Upper lobe of left lung (tissue), 4 donors: Measurements from ENCODE around the gene ST3GAL6.

Experiments
- POLR2A ChIP-seq, 4 donors: fragments of 450-650 bp; IDR thresholded peaks; one replicate each; pipeline ENCODE4 v1.5.1; 2016 to 2017; ENCODE audit warnings: antibody characterized with exemption in 4 of 4, mild to moderate bottlenecking in 2 of 4
- POLR2AphosphoS5 ChIP-seq, 2 donors: sonication (generic); formaldehyde crosslinking; IDR thresholded peaks; one replicate each; pipeline ENCODE4 v1.5.1; 2017; ENCODE audit warnings: antibody characterized with exemption in 2 of 2

DNA sequence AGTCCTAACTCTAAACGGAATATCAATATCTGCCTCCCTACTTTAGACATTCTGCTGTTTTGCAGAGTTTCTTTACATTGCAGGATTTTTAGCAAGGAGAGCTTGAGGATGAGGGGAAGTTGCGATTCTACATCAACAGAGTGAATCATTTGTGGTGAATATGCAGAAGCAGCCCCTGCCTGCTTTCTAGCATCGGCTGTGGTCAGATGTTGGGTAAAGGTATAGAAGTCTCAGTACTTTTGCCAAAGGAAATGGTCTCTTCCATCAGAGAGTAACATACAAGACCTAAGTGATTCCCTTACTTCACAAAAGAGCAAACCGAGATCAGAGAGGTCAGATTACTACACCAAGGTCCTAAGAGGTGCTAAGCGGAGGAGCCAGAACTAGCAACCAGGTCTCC, 15.2 kb downstream of the ST3GAL6 start:
- no peak for TF ChIP-seq POLR2AphosphoS5 (IDR thresholded peaks at IDR 0.05)
- no peak for TF ChIP-seq POLR2A (IDR thresholded peaks at IDR 0.05)
